Tibial artery (tissue), 4 donors: ENCODE data around the gene AP1S2.

Experiments
- DNase-seq, 2 donors: peaks; one replicate each; pipeline ENCODE4 v3.0.0-alpha.2; 2019
- H3K27ac ChIP-seq, 2 donors: fragments of 200-600 bp; sonication (generic) in 1 of 2; 1 replicate in 1 of 2; 2 replicates in 1 of 2; pipeline ENCODE4 v1.5.1; 2018 to 2019; ENCODE audit warnings: mild to moderate bottlenecking in 1 of 2
- H3K27me3 ChIP-seq, 2 donors: fragments of 200-600 bp; sonication (generic) in 1 of 2; one replicate each; pipeline versions ENCODE4 v1.5.1 to v1.6.0; 2016 to 2019
- H3K36me3 ChIP-seq, 3 donors: fragments of 200-600 bp; sonication (generic) in 2 of 3; one replicate each; pipeline ENCODE4 v1.5.1; 2016 to 2019; ENCODE audit warnings: mild to moderate bottlenecking in 2 of 3
- H3K4me1 ChIP-seq, 4 donors: fragments of 200-600 bp; sonication (generic) in 2 of 4; 1 replicate in 3 of 4; 2 replicates in 1 of 4; pipeline ENCODE4 v1.5.1; 2016 to 2019
- H3K4me3 ChIP-seq, 2 donors: fragments of 200-600 bp; sonication (generic) in 1 of 2; 1 replicate in 1 of 2; 2 replicates in 1 of 2; pipeline ENCODE4 v1.5.1; 2018 to 2019; ENCODE audit warnings: mild to moderate bottlenecking in 2 of 2
- H3K9me3 ChIP-seq, 3 donors: fragments of 200-600 bp; sonication (generic) in 1 of 3; one replicate each; pipeline ENCODE4 v1.5.1; 2016 to 2019
- intact Hi-C: fragments of 100-400 bp; cut with DNase I; formaldehyde crosslinking; loops from one replicate; pipeline ENCODE4 v1.15.0; 2023; ENCODE audit warnings: low total_unique reads
- TF ChIP-seq, protein P1 (sequence below), 2 experiments: fragments of 200-600 bp in 1 of 2; fragments of 450-650 bp in 1 of 2; IDR thresholded peaks; one replicate each; pipeline ENCODE4 v1.5.1; 2017 to 2019; ENCODE audit warnings: antibody characterized with exemption in 2 of 2, mild to moderate bottlenecking in 1 of 2, moderate library complexity in 1 of 2

Gene AP1S2

DNA sequence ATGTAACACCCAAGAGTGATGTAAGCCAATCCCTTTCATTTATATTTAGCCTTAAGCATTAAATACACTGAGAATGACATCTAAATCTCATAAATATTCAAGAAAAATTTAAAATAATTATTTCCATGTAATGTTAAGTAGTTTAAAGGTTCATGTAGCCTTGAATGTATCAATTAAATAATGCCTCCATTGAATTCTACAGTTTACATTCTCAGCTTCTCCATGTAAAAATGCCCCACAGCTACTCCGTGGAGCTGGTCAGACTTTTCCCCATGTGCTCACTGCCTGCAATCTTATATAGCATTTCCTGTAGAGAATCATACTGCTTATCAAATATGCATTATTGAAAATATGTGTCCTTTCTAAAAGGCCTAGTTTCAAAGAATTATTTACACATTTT, 25.4 kb downstream of the AP1S2 start:
- Histone ChIP-seq H3K36me3 (no peaks in the 10 kb centered on the region), H3K4me1 (no peaks in the 10 kb centered on the region), H3K4me3 (no peak overlapping the region), H3K27ac (no peak overlapping the region), H3K9me3 (no peaks in the 10 kb centered on the region), H3K27me3 (no peaks in the 10 kb centered on the region)
- TF ChIP-seq, protein P1, sequence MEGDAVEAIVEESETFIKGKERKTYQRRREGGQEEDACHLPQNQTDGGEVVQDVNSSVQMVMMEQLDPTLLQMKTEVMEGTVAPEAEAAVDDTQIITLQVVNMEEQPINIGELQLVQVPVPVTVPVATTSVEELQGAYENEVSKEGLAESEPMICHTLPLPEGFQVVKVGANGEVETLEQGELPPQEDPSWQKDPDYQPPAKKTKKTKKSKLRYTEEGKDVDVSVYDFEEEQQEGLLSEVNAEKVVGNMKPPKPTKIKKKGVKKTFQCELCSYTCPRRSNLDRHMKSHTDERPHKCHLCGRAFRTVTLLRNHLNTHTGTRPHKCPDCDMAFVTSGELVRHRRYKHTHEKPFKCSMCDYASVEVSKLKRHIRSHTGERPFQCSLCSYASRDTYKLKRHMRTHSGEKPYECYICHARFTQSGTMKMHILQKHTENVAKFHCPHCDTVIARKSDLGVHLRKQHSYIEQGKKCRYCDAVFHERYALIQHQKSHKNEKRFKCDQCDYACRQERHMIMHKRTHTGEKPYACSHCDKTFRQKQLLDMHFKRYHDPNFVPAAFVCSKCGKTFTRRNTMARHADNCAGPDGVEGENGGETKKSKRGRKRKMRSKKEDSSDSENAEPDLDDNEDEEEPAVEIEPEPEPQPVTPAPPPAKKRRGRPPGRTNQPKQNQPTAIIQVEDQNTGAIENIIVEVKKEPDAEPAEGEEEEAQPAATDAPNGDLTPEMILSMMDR (IDR thresholded peaks at IDR 0.05), result no peak
- intact Hi-C loops, result no loop called here
- no peak for DNase-seq

DNA sequence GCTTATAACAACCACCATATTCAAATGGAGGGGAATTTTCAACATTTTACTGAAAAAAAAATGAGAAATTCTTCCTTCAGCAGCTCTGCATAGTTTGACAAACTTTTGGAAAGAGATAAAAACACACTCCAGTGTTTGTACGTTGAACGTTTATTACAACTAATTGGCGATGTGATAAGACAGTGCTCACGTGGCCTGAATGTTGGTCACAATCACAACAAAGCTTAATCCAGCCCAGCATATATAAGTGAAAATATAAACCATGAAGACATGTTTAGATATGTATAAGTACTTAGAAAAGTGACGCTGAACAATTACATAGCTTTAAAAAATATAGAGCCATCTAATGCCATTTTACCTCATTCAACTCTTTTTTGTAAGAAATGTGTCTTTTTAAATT, 28.7 kb downstream of the AP1S2 start:
- peaks cover 0 to 31% (median 28%) of the 10 kb centered on the region in 3 donors for H3K36me3 ChIP-seq
- no peaks in the 10 kb centered on the region for H3K9me3 ChIP-seq
- H3K27ac ChIP-seq, result no peak overlapping the region
- no peaks in the 10 kb centered on the region for H3K27me3 ChIP-seq
- TF ChIP-seq, protein P1 (IDR thresholded peaks at IDR 0.05), result no peak
- intact Hi-C loops, result no loop called here
- H3K4me3 ChIP-seq, result no peak overlapping the region
- no peak for DNase-seq
- no peaks in the 10 kb centered on the region for H3K4me1 ChIP-seq

DNA sequence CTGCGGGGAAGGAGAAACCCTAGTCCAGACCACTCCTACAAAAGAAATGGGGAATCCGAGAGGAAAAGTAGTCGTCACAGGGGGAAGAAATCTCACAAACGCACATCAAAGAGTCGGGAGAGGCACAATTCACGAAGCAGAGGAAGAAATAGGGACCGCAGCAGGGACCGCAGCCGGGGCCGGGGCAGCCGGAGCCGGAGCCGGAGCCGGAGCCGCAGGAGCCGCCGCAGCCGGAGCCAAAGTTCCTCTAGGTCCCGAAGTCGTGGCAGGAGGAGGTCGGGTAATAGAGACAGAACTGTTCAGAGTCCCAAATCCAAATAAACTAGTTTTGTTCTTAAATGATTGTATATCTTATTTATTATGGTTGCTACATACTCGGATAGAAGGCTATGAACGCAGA, 31.7 kb downstream of the AP1S2 start:
- H3K9me3 ChIP-seq, result no peaks in the 10 kb centered on the region
- intact Hi-C loops, result no loop called here
- no peaks in the 10 kb centered on the region for H3K4me1 ChIP-seq
- DNase-seq, result no peak
- no peak overlapping the region for H3K4me3 ChIP-seq
- no peak overlapping the region for H3K27ac ChIP-seq
- TF ChIP-seq, protein P1 (IDR thresholded peaks at IDR 0.05), result no peak
- H3K27me3 ChIP-seq, result no peaks in the 10 kb centered on the region
- peaks cover 0 to 56% (median 56%) of the 10 kb centered on the region in 3 donors for H3K36me3 ChIP-seq

DNA sequence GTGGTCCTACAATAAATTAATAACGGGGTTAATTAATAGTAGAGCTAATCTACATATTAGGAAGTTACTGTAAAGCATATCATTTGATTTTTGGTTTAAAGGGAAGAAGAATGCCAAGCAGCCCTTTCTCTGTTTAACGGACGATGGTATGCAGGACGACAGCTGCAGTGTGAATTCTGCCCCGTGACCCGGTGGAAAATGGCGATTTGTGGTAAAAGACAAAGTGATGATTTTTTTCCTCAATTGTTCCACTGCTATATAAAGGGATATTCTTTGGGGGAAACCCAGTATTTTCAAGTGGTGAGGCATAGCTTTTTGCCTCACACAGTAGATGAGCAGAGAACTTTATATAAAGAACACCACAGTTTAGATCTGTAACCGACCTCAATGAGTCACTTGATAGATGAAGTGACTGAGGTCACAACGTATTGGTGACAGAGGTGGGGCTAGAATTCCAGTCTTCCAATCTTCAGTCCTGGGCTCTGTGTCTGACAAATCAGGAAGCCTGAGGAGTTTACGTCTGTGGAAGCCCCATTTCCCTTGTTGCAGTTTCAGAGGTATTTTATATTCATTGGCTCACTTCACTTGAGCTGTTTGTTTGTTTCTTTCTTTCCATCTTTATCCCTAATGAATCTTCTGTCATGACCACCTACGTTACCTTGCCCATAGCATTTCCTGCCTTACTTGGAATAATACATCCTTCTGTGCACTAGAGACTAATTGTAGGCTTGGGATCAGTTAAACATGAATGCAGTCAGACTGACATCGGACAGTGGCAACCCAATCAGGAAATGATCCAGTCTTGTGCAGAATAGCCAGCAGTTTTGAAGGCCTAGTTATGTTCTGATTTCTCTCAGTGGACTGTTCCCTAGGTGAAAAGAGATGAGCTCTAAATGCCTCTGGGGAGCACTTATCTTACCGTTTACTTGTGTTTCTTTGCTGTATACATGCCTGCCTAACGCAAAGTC, 34.2 kb downstream of the AP1S2 start:
- TF ChIP-seq, protein P1 (IDR thresholded peaks at IDR 0.05), result no peak
- H3K4me1 ChIP-seq, result no peaks in the 10 kb centered on the region
- H3K4me3 ChIP-seq, result no peak overlapping the region
- H3K27me3 ChIP-seq, result no peaks in the 10 kb centered on the region
- H3K27ac ChIP-seq, result no peak overlapping the region
- peaks cover 0 to 79% (median 78%) of the 10 kb centered on the region in 3 donors for H3K36me3 ChIP-seq
- intact Hi-C loops, result no loop called here
- no peak for DNase-seq
- H3K9me3 ChIP-seq, result no peaks in the 10 kb centered on the region

DNA sequence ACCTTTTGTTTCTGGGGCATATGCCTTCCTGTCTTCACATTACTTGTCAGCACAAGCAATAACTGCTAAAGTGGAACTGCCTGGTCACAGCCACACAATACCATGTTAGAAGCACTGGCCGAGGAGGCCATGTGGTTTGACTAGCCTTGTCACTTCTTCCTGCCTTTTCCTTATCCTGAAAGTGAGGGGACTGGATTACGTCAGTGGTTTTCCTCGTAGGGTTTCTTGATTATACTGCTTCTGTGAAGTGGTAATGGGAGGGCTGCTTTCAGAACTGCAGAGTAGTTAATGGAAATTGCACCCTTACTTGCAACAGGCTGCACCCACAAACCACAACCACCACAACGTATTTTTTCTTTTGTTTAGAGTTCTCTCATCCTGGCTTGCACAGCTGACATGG, 37.7 kb downstream of the AP1S2 start:
- TF ChIP-seq, protein P1 (IDR thresholded peaks at IDR 0.05), result no peak
- no peaks in the 10 kb centered on the region for H3K27me3 ChIP-seq
- no peak overlapping the region for H3K27ac ChIP-seq
- H3K36me3 ChIP-seq, result peaks cover 0 to 91% (median 85%) of the 10 kb centered on the region in 3 donors
- H3K4me3 ChIP-seq, result no peak overlapping the region
- no peaks in the 10 kb centered on the region for H3K4me1 ChIP-seq
- no peak for DNase-seq
- intact Hi-C loops, result no loop called here
- no peaks in the 10 kb centered on the region for H3K9me3 ChIP-seq
